ENCODE data around the gene LRPAP1. TPM values are rescaled to one million over a fixed set of nuclear protein-coding genes. Genes with fewer than 3 reads are reported as not detected.

Gene LRPAP1
- polyA plus RNA-seq, 2 of the 4 experiments (the other 2 are of a cell fraction), result 64.3 to 81.1 TPM

DNA sequence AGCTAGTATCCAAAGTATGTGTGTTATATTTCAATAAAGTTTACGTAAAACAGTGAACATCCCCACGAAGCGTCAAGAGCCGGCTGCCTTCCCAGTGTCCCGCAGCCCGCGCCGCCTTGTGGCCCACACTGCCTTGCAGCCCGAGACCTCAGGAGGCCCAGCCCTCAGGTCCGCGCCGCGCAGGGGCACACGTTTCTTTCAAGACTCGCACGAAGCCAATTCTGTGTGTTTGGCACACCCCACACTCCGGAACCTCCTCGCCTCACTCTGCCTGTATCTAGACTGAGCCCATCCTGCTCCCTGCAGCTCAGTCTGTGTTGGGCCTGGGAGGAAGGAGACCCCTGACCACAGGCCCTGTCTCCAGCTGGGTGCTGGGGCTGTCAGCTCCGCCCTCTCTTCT is 5.8 kb downstream of the LRPAP1 start (continued):
- TF ChIP-seq, protein P1, sequence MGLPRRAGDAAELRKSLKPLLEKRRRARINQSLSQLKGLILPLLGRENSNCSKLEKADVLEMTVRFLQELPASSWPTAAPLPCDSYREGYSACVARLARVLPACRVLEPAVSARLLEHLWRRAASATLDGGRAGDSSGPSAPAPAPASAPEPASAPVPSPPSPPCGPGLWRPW (IDR thresholded peaks at IDR 0.05), result no peak
- TF ChIP-seq, protein P2, sequence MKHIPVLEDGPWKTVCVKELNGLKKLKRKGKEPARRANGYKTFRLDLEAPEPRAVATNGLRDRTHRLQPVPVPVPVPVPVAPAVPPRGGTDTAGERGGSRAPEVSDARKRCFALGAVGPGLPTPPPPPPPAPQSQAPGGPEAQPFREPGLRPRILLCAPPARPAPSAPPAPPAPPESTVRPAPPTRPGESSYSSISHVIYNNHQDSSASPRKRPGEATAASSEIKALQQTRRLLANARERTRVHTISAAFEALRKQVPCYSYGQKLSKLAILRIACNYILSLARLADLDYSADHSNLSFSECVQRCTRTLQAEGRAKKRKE (CRISPR knock-in tag; IDR thresholded peaks at IDR 0.05; ENCODE audit: low read depth), result no peak
- TF ChIP-seq CHD2 (IDR thresholded peaks at IDR 0.05; ENCODE audit: low read length, partially characterized antibody), result no peak
- TF ChIP-seq, protein P3, sequence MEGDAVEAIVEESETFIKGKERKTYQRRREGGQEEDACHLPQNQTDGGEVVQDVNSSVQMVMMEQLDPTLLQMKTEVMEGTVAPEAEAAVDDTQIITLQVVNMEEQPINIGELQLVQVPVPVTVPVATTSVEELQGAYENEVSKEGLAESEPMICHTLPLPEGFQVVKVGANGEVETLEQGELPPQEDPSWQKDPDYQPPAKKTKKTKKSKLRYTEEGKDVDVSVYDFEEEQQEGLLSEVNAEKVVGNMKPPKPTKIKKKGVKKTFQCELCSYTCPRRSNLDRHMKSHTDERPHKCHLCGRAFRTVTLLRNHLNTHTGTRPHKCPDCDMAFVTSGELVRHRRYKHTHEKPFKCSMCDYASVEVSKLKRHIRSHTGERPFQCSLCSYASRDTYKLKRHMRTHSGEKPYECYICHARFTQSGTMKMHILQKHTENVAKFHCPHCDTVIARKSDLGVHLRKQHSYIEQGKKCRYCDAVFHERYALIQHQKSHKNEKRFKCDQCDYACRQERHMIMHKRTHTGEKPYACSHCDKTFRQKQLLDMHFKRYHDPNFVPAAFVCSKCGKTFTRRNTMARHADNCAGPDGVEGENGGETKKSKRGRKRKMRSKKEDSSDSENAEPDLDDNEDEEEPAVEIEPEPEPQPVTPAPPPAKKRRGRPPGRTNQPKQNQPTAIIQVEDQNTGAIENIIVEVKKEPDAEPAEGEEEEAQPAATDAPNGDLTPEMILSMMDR (IDR thresholded peaks at IDR 0.05), result no peak

DNA sequence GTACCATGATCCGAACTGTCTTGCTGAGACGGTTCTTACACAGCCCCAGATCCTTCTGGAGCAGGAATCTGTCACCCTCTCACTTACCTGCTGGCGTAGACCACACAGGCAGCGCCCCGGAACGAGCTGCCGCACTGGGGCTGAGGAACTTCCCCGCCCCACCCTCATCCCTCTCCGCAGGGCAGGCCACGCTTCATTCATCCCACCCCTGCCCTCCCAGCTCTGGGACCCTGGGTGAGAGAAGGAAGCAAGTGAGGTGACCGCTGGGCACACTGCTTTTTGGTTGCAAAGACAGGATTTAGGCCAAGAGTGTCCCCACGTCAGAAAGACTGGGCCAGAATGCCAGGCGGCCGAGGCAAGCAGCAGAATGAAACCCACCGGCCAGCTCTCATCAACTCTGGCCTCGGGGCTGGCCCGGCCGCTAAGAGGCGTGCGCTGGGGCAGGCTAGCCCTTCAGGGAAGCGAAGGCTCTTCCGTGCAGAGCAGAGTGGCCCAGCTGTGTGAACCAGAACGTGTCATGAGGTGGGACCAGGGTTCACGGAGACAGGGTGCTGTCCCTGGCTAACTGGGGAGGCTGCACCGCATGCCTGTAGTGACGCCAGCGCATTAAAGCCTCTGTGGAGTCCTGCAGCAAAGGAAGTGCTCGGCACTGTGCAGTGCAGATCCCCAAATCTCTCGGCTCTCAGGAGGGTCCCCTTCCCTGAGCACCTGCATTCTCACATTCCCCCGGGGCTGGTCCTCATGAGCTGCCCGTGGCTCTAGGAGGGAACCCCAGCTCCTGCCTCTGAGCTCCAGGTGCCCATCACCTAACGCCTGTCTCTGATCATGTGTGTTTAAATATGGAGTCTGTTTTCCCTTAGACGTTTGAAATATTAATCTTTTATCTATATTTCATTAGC is 6.4 kb downstream of the LRPAP1 start:
- no peak for TF ChIP-seq ESRRA (IDR thresholded peaks at IDR 0.05; ENCODE audit: borderline replicate concordance, low read length)
- no peak for TF ChIP-seq ZNF302 (CRISPR knock-in tag; IDR thresholded peaks at IDR 0.05)
- TF ChIP-seq, protein P2 (CRISPR knock-in tag; IDR thresholded peaks at IDR 0.05; ENCODE audit: low read depth), result no peak
- TF ChIP-seq CBX2 (IDR thresholded peaks at IDR 0.05; ENCODE audit: borderline replicate concordance, low read depth), result no peak
- no peak for TF ChIP-seq ZFP36 (IDR thresholded peaks at IDR 0.05; ENCODE audit: borderline replicate concordance, partially characterized antibody)
- no peak for TF ChIP-seq ZC3H11A (IDR thresholded peaks at IDR 0.05)
- no peak for TF ChIP-seq TFCP2L1 (CRISPR knock-in tag; IDR thresholded peaks at IDR 0.05)
- no peak for TF ChIP-seq PHF8 (IDR thresholded peaks at IDR 0.05; ENCODE audit: borderline replicate concordance, low read depth)
- no peak for TF ChIP-seq MYC (IDR thresholded peaks at IDR 0.05; ENCODE audit: borderline replicate concordance, low read length)
- no peak for TF ChIP-seq POLR2A (IDR thresholded peaks at IDR 0.05; ENCODE audit: low read length)
- ChIA-PET POLR2A (no interaction called here), CTCF (interaction anchor here (0.6 to 1.1 kb wide), 2 partner anchors 11 to 259 kb away, joined by 3 to 5 read pairs; no protein-coding TSS in a partner anchor)
- ATAC-seq (no peak), FAIRE-seq (no peak), DNase-seq (ENCODE audit: low read depth in 1 of 2, low spot score in 1 of 2) (no peak)
- Histone ChIP-seq H3K4me3 (no peak overlapping the region), H3K27ac (no peak overlapping the region), H3K9me3 (no peaks in the 10 kb centered on the region), H3K4me1 (peaks cover 2% of the 10 kb centered on the region; the same call in 2 of the 3 replicates), H3K4me2 (no peak overlapping the region)
- 79% methylated on average over 16 of the region's 33 CpGs for WGBS (ENCODE audit: missing lambda C conversion rate)

DNA sequence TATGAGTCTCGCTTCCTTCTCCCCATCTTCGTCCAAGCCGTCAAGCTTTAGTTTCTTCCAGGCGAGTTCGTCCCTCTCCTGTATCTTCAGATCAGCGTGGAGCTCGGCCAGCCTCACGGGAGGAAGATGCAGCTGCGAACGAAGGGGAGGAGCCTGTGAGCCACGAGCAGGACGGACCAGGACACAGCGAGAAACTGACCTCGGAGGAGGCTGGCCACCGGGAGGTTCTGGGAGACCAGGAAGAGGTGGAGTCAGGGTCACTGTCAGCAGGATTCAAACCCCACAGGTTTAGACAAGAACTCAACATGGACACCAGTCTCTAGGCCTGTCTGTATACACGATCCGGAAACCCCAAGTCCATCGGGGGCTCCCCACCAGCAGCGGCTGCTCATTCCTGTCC is 7.3 kb downstream of the LRPAP1 start:
- POLR2A ChIA-PET, result no interaction called here

More for the DNA sequence above, 7.3 kb downstream of the LRPAP1 start:
- DNase-seq (ENCODE audit: low read depth in 1 of 2, low spot score in 1 of 2) (no peak), ATAC-seq (no peak), FAIRE-seq (no peak)
- Histone ChIP-seq H3K27ac (no peak overlapping the region), H3K4me1 (no peaks in the 10 kb centered on the region), H3K4me3 (no peak overlapping the region), H3K4me2 (no peak overlapping the region), H3K9me3 (no peaks in the 10 kb centered on the region)
- 88% methylated on average over 18 of the region's 19 CpGs for WGBS (ENCODE audit: missing lambda C conversion rate)
- CTCF ChIA-PET, result no interaction called here
- TF ChIP-seq RCOR1 (IDR thresholded peaks at IDR 0.05; ENCODE audit: low read depth, low read length) (no peak), KDM5A (IDR thresholded peaks at IDR 0.05) (no peak), RFX5 (IDR thresholded peaks at IDR 0.05) (no peak), FOSL2 (IDR thresholded peaks at IDR 0.05) (no peak), FOSL2 (CRISPR knock-in tag; IDR thresholded peaks at IDR 0.05) (no peak), ZNF302 (CRISPR knock-in tag; IDR thresholded peaks at IDR 0.05) (no peak), CEBPB (IDR thresholded peaks at IDR 0.05) (no peak), BHLHE40 (IDR thresholded peaks at IDR 0.05; ENCODE audit: low read depth, low read length) (no peak), CHD4 (IDR thresholded peaks at IDR 0.05; ENCODE audit: borderline replicate concordance) (no peak), RNF2 (IDR thresholded peaks at IDR 0.05; ENCODE audit: borderline replicate concordance, low read depth) (no peak), EHF (CRISPR knock-in tag; IDR thresholded peaks at IDR 0.05) (no peak), HOXA7 (CRISPR knock-in tag; IDR thresholded peaks at IDR 0.05) (no peak)
- TF ChIP-seq, protein P4, sequence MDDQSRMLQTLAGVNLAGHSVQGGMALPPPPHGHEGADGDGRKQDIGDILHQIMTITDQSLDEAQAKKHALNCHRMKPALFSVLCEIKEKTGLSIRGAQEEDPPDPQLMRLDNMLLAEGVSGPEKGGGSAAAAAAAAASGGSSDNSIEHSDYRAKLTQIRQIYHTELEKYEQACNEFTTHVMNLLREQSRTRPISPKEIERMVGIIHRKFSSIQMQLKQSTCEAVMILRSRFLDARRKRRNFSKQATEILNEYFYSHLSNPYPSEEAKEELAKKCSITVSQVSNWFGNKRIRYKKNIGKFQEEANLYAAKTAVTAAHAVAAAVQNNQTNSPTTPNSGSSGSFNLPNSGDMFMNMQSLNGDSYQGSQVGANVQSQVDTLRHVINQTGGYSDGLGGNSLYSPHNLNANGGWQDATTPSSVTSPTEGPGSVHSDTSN (IDR thresholded peaks at IDR 0.05), result no peak
